Ovary (tissue), 3 donors: ENCODE measurements around the gene NADSYN1.

Experiments used
- POLR2A ChIP-seq: fragments of 450-650 bp; IDR thresholded peaks from one replicate; pipeline ENCODE4 v1.6.1; 2017; ENCODE audit warnings: antibody characterized with exemption, mild to moderate bottlenecking, moderate library complexity
- TF ChIP-seq, protein P1 (sequence below), 3 donors: fragments of 450-650 bp in 2 of 3; fragments of 200-600 bp in 1 of 3; IDR thresholded peaks; one replicate each; pipeline versions ENCODE4 v1.5.1 to v1.8.0; 2016 to 2022; ENCODE audit warnings: antibody characterized with exemption in 3 of 3, mild to moderate bottlenecking in 1 of 3
- donor health status: DM: no; HTN: no; CAD: no.

DNA sequence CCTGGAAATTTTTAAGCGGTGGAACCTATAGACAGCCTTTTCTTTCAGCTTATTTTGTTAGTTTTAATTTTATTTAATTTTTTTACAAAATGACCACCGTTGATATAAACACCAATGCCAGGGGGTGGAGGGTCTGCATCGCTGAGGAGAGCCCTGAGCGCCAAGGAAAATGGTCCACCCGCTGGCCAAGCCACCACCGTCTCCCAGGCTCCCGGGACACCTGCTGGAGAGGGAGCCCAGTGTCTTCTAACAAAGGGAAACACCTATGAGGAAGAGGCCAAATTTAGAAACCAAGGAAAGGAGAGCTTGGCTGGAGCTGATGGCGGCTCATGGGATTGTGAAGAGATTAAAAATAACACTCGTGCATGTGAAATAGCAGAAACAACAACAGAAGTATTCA lies 84.5 kb downstream of the NADSYN1 start:
- TF ChIP-seq, protein P1, sequence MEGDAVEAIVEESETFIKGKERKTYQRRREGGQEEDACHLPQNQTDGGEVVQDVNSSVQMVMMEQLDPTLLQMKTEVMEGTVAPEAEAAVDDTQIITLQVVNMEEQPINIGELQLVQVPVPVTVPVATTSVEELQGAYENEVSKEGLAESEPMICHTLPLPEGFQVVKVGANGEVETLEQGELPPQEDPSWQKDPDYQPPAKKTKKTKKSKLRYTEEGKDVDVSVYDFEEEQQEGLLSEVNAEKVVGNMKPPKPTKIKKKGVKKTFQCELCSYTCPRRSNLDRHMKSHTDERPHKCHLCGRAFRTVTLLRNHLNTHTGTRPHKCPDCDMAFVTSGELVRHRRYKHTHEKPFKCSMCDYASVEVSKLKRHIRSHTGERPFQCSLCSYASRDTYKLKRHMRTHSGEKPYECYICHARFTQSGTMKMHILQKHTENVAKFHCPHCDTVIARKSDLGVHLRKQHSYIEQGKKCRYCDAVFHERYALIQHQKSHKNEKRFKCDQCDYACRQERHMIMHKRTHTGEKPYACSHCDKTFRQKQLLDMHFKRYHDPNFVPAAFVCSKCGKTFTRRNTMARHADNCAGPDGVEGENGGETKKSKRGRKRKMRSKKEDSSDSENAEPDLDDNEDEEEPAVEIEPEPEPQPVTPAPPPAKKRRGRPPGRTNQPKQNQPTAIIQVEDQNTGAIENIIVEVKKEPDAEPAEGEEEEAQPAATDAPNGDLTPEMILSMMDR (IDR thresholded peaks at IDR 0.05) = no peak
- TF ChIP-seq POLR2A = no peak
